Activated T-cell treated with anti-CD3 and anti-CD28 coated beads for 48 hours (primary cell): ENCODE results near the gene CEACAM3.

Experiments used
- DNase-seq: peaks from one replicate; pipeline ENCODE4 v3.0.0-alpha.2; 2020; ENCODE audit warnings: low read depth

The CEACAM3 gene

GRCh38 chr19:41845001-41845050, 48.4 kb downstream of the CEACAM3 start, which contains the start of gene DMRTC2:
Gene DMRTC2, plus strand, starts transcription at chr19:41845042. Its CDS starts 2,387 bp downstream, at chr19:41847429.
- DNase-seq = no peak

- no peak for DNase-seq
Observed at GRCh38 chr19:41845051-41845590, 48.7 kb downstream of the CEACAM3 start.

GRCh38 chr19:41847351-41848105, 51.1 kb downstream of the CEACAM3 start:
- no peak for DNase-seq

- DNase-seq = no peak
Observed at GRCh38 chr19:41848666-41849065, 52.3 kb downstream of the CEACAM3 start.

- no peak for DNase-seq
Observed at GRCh38 chr19:41849067-41849466, 52.7 kb downstream of the CEACAM3 start.

- DNase-seq = no peak
Observed at GRCh38 chr19:41850381-41850780, 54.0 kb downstream of the CEACAM3 start.

- DNase-seq = no peak
Observed at GRCh38 chr19:41851456-41851855, 55.1 kb downstream of the CEACAM3 start.

- DNase-seq = no peak
Observed at GRCh38 chr19:41853344-41853743, 57.0 kb downstream of the CEACAM3 start.

GRCh38 chr19:41853768-41854167, 57.4 kb downstream of the CEACAM3 start:
- DNase-seq = no peak

GRCh38 chr19:41859213-41859617, 62.8 kb downstream of the CEACAM3 start:
- no peak for DNase-seq

- peak; percentile 97 for DNase-seq
Observed at GRCh38 chr19:41859618-41860418, 63.4 kb downstream of the CEACAM3 start, which contains the start of gene RPS19. Gene RPS19, plus strand, starts transcription at chr19:41860255. Its CDS starts 520 bp downstream, at chr19:41860775.

GRCh38 chr19:41860419-41861115, 64.2 kb downstream of the CEACAM3 start:
- DNase-seq = no peak
